GM18861 (cell line): ENCODE results near the gene TMEM253.
A peak's percentile ranks its signal among the peaks of the same experiment; 100 is the strongest.

Experiments used
- ATAC-seq: cut with Tn5 transposase; IDR thresholded peaks from one replicate; pipeline ENCODE4 v1.9.1; 2021; ENCODE audit not compliant: unreplicated experiment

TMEM253 gene

GRCh38 chr14:21100931-21101330 lies at the start of gene TMEM253:
Gene TMEM253, plus strand, starts transcription at chr14:21101066. Its CDS starts 278 bp downstream, at chr14:21101344.
- ATAC-seq: no peak

GRCh38 chr14:21053184-21054122 lies 47.4 kb upstream of the TMEM253 start:
- ATAC-seq: no peak

GRCh38 chr14:21054123-21054767 lies 46.6 kb upstream of the TMEM253 start:
- no peak for ATAC-seq

GRCh38 chr14:21054768-21055145 lies 46.1 kb upstream of the TMEM253 start:
- ATAC-seq: no peak

- ATAC-seq: no peak
These were observed 45.3 kb upstream of the TMEM253 start for GRCh38 chr14:21055432-21056117.

- no peak for ATAC-seq
These were observed 44.2 kb upstream of the TMEM253 start for GRCh38 chr14:21056520-21057163.

GRCh38 chr14:21057803-21058675 lies 42.8 kb upstream of the TMEM253 start, which contains the start of gene RNASE8:
Gene RNASE8, plus strand, starts transcription at chr14:21057822. Its CDS starts 71 bp downstream, at chr14:21057893.
- no peak for ATAC-seq

GRCh38 chr14:21058903-21059302 lies 42.0 kb upstream of the TMEM253 start:
- ATAC-seq: no peak

GRCh38 chr14:21059842-21060613 lies 40.8 kb upstream of the TMEM253 start:
- ATAC-seq: no peak

GRCh38 chr14:21060614-21061346 lies 40.1 kb upstream of the TMEM253 start:
- no peak for ATAC-seq

GRCh38 chr14:21061347-21061668 lies 39.6 kb upstream of the TMEM253 start:
- no peak for ATAC-seq

- ATAC-seq: no peak
These were observed 37.4 kb upstream of the TMEM253 start for GRCh38 chr14:21063479-21063878.

- ATAC-seq: no peak
These were observed 33.9 kb upstream of the TMEM253 start for GRCh38 chr14:21066882-21067502.

- ATAC-seq: peak; percentile 33
These were observed 32.1 kb upstream of the TMEM253 start for GRCh38 chr14:21068521-21069387.

- ATAC-seq: no peak
These were observed 31.3 kb upstream of the TMEM253 start for GRCh38 chr14:21069388-21070082.

- no peak for ATAC-seq
These were observed 30.7 kb upstream of the TMEM253 start, which contains the start of gene ARHGEF40 for GRCh38 chr14:21070083-21070609. Gene ARHGEF40, plus strand, starts transcription at chr14:21070304. Its CDS starts 93 bp downstream, at chr14:21070397.
